H1 (cell line): Measurements from ENCODE around the gene ACAP2. TPM values are rescaled to one million over a fixed set of nuclear protein-coding genes. Genes with fewer than 3 reads are reported as not detected.

Source experiments
- CTCF ChIA-PET: fragments of 300-600 bp; sonication (Branson Sonifier 250); formaldehyde crosslinking; loops from one replicate; lab custom pipeline; 2021; ENCODE audit not compliant: partially characterized antibody; lab: Charles Lee
- POLR2A ChIA-PET: fragments of 300-600 bp; sonication (Branson Sonifier 250); formaldehyde crosslinking; loops from one replicate; lab custom pipeline; 2021; ENCODE audit warnings: inconsistent platforms; ENCODE audit not compliant: partially characterized antibody; lab: Charles Lee
- DNase-seq, 2 experiments: peaks; one replicate each; pipeline versions ENCODE4 v3.0.0 to v3.0.0-alpha.2; 2010 to 2022; ENCODE audit warnings: low spot score in 2 of 2, low read depth in 1 of 2, mixed read lengths in 1 of 2
- FAIRE-seq: peaks from 2 replicates; lab custom pipeline; 2011; peaks lifted over from hg19 to GRCh38; lab: Jason Lieb, UNC
- H2AFZ ChIP-seq: 2 replicates; pipeline ENCODE4 v1.8.1; 2012; ENCODE audit warnings: low read length, inconsistent platforms
- H2AK5ac ChIP-seq: 2 replicates; pipeline ENCODE4 v1.6.1; 2013; ENCODE audit warnings: low read depth, low read length
- H2BK120ac ChIP-seq: replicated peaks from 2 replicates; pipeline ENCODE3; 2013; ENCODE audit warnings: low read depth, low read length, inconsistent platforms
- H2BK12ac ChIP-seq: 2 replicates; pipeline ENCODE4 v1.6.1; 2013; ENCODE audit warnings: low read depth, low read length
- H2BK15ac ChIP-seq: 2 replicates; pipeline ENCODE4 v1.6.1; 2013; ENCODE audit warnings: low read length
- H2BK20ac ChIP-seq: 2 replicates; pipeline ENCODE4 v1.6.1; 2013; ENCODE audit warnings: low read length
- H2BK5ac ChIP-seq: 2 replicates; pipeline ENCODE4 v1.6.1; 2013; ENCODE audit warnings: low read depth, low read length
- H3K14ac ChIP-seq: 2 replicates; pipeline ENCODE4 v1.6.1; 2013; ENCODE audit warnings: inconsistent platforms; ENCODE audit not compliant: insufficient read length
- H3K18ac ChIP-seq: 2 replicates; pipeline ENCODE4 v1.6.1; 2013; ENCODE audit warnings: low read length; ENCODE audit errors: extremely low read depth
- H3K23ac ChIP-seq: 2 replicates; pipeline ENCODE4 v1.6.1; 2013; ENCODE audit warnings: inconsistent platforms; ENCODE audit not compliant: insufficient read length
- H3K23me2 ChIP-seq: 2 replicates; pipeline ENCODE4 v1.6.1; 2013; ENCODE audit warnings: low read depth, low read length
- H3K27ac ChIP-seq: 2 replicates; pipeline ENCODE4 v1.6.1; 2011; ENCODE audit warnings: low read depth, low read length, inconsistent platforms
- H3K27me3 ChIP-seq, 4 experiments: replicated peaks in 1 of 4; 1 replicate in 1 of 4; 2 replicates in 3 of 4; pipeline versions ENCODE4 v1.6.1 to v1.8.1; 2011 to 2013; ENCODE audit warnings: low read length in 3 of 4, mild to moderate bottlenecking in 3 of 4, inconsistent platforms in 2 of 4, mixed read lengths in 2 of 4, moderate library complexity in 1 of 4; ENCODE audit not compliant: control insufficient read depth in 3 of 4, insufficient read depth in 3 of 4; ENCODE audit errors: extremely low read depth in 1 of 4
- H3K36me3 ChIP-seq, 4 experiments: 2 replicates each; pipeline versions ENCODE4 v1.6.1 to v1.8.1; 2011 to 2013; ENCODE audit warnings: mild to moderate bottlenecking in 4 of 4, low read length in 3 of 4, moderate library complexity in 2 of 4, control low read depth in 1 of 4, inconsistent platforms in 1 of 4; ENCODE audit not compliant: insufficient read depth in 4 of 4, control insufficient read depth in 2 of 4
- H3K4ac ChIP-seq: replicated peaks from 2 replicates; pipeline ENCODE3; 2013; ENCODE audit warnings: low read length, low read depth, mixed read lengths, inconsistent platforms; ENCODE audit not compliant: insufficient read length
- H3K4me1 ChIP-seq, 4 experiments: replicated peaks in 1 of 4; 1 replicate in 1 of 4; 2 replicates in 3 of 4; pipeline versions ENCODE4 v1.6.1 to v1.8.1; 2011 to 2013; ENCODE audit warnings: low read length in 3 of 4, inconsistent platforms in 2 of 4, mixed read lengths in 1 of 4; ENCODE audit not compliant: insufficient read depth in 4 of 4, control insufficient read depth in 3 of 4
- H3K4me2 ChIP-seq, 2 experiments: 2 replicates each; pipeline versions ENCODE4 v1.6.1 to v1.8.1; 2011 to 2013; ENCODE audit warnings: low read depth in 2 of 2, low read length in 2 of 2, control low read depth in 1 of 2, inconsistent platforms in 1 of 2, mild to moderate bottlenecking in 1 of 2; ENCODE audit not compliant: insufficient read depth in 1 of 2
- H3K4me3 ChIP-seq, 4 experiments: fragments of 200-600, 300-600 bp in 1 of 4; sonication (generic), shearing (Covaris generic), sonication (Bioruptor Twin) in 1 of 4; 2 replicates each; pipeline versions ENCODE4 v1.5.1 to v1.8.1; 2011 to 2016; ENCODE audit warnings: low read length in 4 of 4, low read depth in 3 of 4, control low read depth in 2 of 4, inconsistent platforms in 2 of 4, mild to moderate bottlenecking in 2 of 4, mixed read lengths in 1 of 4, moderate library complexity in 1 of 4; ENCODE audit not compliant: insufficient read depth in 2 of 4; ENCODE audit errors: extremely low read depth in 1 of 4
- H3K56ac ChIP-seq: replicated peaks from 2 replicates; pipeline ENCODE3; 2013; ENCODE audit warnings: low read depth, mild to moderate bottlenecking, mixed read lengths, low read length, inconsistent platforms; ENCODE audit not compliant: insufficient read length
- H3K79me1 ChIP-seq: 2 replicates; pipeline ENCODE4 v1.6.1; 2013; ENCODE audit warnings: low read depth, low read length, control low read depth
- H3K79me2 ChIP-seq, 2 experiments: 2 replicates each; pipeline versions ENCODE4 v1.6.1 to v1.8.1; 2012 to 2013; ENCODE audit warnings: low read length in 2 of 2, mild to moderate bottlenecking in 2 of 2, inconsistent platforms in 1 of 2; ENCODE audit not compliant: insufficient read depth in 2 of 2, control insufficient read depth in 1 of 2
- H3K9ac ChIP-seq, 4 experiments: replicated peaks in 1 of 4; 1 replicate in 1 of 4; 2 replicates in 3 of 4; pipeline versions ENCODE4 v1.6.1 to v1.8.1; 2011 to 2013; ENCODE audit warnings: low read depth in 3 of 4, low read length in 3 of 4, control low read depth in 2 of 4, mild to moderate bottlenecking in 2 of 4, moderate library complexity in 2 of 4, inconsistent platforms in 1 of 4; ENCODE audit errors: extremely low read depth in 1 of 4
- H3K9me3 ChIP-seq, 2 experiments: 2 replicates each; pipeline versions ENCODE4 v1.6.1 to v1.8.1; 2012 to 2013; ENCODE audit warnings: mild to moderate bottlenecking in 2 of 2, moderate library complexity in 2 of 2, control low read depth in 1 of 2, inconsistent platforms in 1 of 2, low read depth in 1 of 2, low read length in 1 of 2, mixed read lengths in 1 of 2; ENCODE audit not compliant: insufficient read depth in 2 of 2
- H4K20me1 ChIP-seq, 2 experiments: replicated peaks in 1 of 2; 2 replicates each; pipeline versions ENCODE3 to v1.8.1; 2011 to 2013; ENCODE audit warnings: inconsistent platforms in 2 of 2, low read length in 2 of 2, mild to moderate bottlenecking in 1 of 2; ENCODE audit not compliant: insufficient read depth in 2 of 2, control insufficient read depth in 1 of 2
- H4K5ac ChIP-seq: 2 replicates; pipeline ENCODE4 v1.6.1; 2013; ENCODE audit warnings: low read length, low read depth, mixed read lengths, inconsistent platforms; ENCODE audit not compliant: insufficient read length
- H4K8ac ChIP-seq: 2 replicates; pipeline ENCODE4 v1.8.0; 2013; ENCODE audit warnings: mild to moderate bottlenecking, moderate library complexity, low read length, inconsistent platforms; ENCODE audit not compliant: insufficient read depth; ENCODE audit errors: extremely low read depth
- H4K91ac ChIP-seq: replicated peaks from 2 replicates; pipeline ENCODE3; 2013; ENCODE audit warnings: low read length, mixed read lengths, inconsistent platforms; ENCODE audit not compliant: insufficient read length
- EGR1 ChIP-seq: IDR thresholded peaks from 2 replicates; pipeline ENCODE4 v1.6.1; 2011; ENCODE audit warnings: low read depth, low read length, borderline replicate concordance
- WGBS, 2 experiments: shearing (Covaris generic) in 1 of 2; methylation state at CpG; one replicate each; pipeline versions ENCODE4 v1.1.6 to v1.1.7; 2013 to 2015; ENCODE audit warnings: low lambda C conversion rate in 2 of 2, mixed read lengths in 2 of 2, inconsistent platforms in 1 of 2, low coverage in 1 of 2, missing lambda C conversion rate in 1 of 2; ENCODE audit not compliant: insufficient replicate concordance in 2 of 2, insufficient coverage in 1 of 2, insufficient read length in 1 of 2; ENCODE audit errors: extremely low coverage in 1 of 2, missing lambda C conversion rate in 1 of 2; 5-methylcytosine and 5-hydroxymethylcytosine counted together
- polyA plus RNA-seq, 7 experiments: library from polyadenylated mRNA; depleted of rRNA in 3 of 7; stranded (reverse) in 5 of 7; unstranded in 2 of 7; fragments of >200 nt in 5 of 7; fragments of 200-250 nt in 2 of 7; gene quantifications; 1 replicate in 5 of 7; 2 replicates in 1 of 7; 4 replicates in 1 of 7; pipeline versions ENCODE4 v1.2.1 to v1.2.3, GENCODE V29; 2011 to 2013; ENCODE audit warnings: missing spikeins in 2 of 7, mixed read lengths in 2 of 7
- total RNA-seq: library from RNA; stranded (reverse); fragmentation: NEBNext Ultra II Directional; extraction: Animal tissue kit (Norgen Biotek cat#: 25700); gene quantifications from 2 replicates; pipeline ENCODE4 v1.2.1, GENCODE V29; 2021

ACAP2 gene
- total and polyA plus RNA-seq, 2 of the 8 experiments (the other 6 are each of a cell fraction or from before 2014, with no cell fraction given): 7.7 to 37.3 TPM

- POLR2A ChIA-PET: interaction anchor here (1.0 kb wide), 1 partner anchor 30 kb away, joined by 3 read pairs; no protein-coding TSS in a partner anchor
- Histone ChIP-seq H4K20me1 (no peaks in the 10 kb centered on the region), H3K9me3 (no peaks in the 10 kb centered on the region), H2AK5ac (no peak overlapping the region; the same call in 1 of the 2 replicates), H2AFZ (no peak overlapping the region), H2BK120ac (no peak overlapping the region), H2BK20ac (no peak overlapping the region), H3K27ac (no peak overlapping the region), H3K18ac (no peak overlapping the region), H3K36me3 (peaks cover 0 to 2% (median 0%) of the 10 kb centered on the region in 4 experiments; a peak in 1 of 8 replicates), H3K79me1 (no peaks in the 10 kb centered on the region), H2BK12ac (peak overlapping the region; percentile 76), H3K56ac (no peak overlapping the region), H4K5ac (no peak overlapping the region), H3K14ac (no peak overlapping the region), H2BK15ac (no peak overlapping the region), H3K4me3 (no peak overlapping the region), H3K4ac (no peak overlapping the region), H3K23me2 (no peaks in the 10 kb centered on the region), H3K79me2 (no peaks in the 10 kb centered on the region; a peak in 1 of 4 replicates), H3K4me2 (no peak overlapping the region), H4K91ac (no peak overlapping the region), H3K9ac (no peak overlapping the region), H2BK5ac (no peak overlapping the region), H3K27me3 (no peaks in the 10 kb centered on the region), H3K23ac (no peak overlapping the region), H4K8ac (no peak overlapping the region), H3K4me1 (peaks cover 0 to 12% (median 3%) of the 10 kb centered on the region in 4 experiments; a peak in 2 of 7 replicates)
- CTCF ChIA-PET: no interaction called here
- FAIRE-seq (no peak), DNase-seq (no peak)
- TF ChIP-seq EGR1: no peak
- 81% methylated on average over 3 of the region's 3 CpGs; no CpG with 5 or more reads in 1 of the 2 experiments for WGBS, 2 experiments
Measured at GRCh38 chr3:195386739-195387138, 56.1 kb downstream of the ACAP2 start.
